Non-pigmented ciliary epithelial cell (primary cell): ENCODE data around the gene CD81.
"Not testable (repeated sequence)": the region's sequence is repeated elsewhere in the genome, so short reads cannot be mapped to it uniquely, and the experiment has no call there.

ENCODE experiments used
- DNase-seq: peaks from one replicate; pipeline ENCODE4 v3.0.0-alpha.2; 2010; ENCODE audit warnings: low read depth

Gene CD81, protein sequence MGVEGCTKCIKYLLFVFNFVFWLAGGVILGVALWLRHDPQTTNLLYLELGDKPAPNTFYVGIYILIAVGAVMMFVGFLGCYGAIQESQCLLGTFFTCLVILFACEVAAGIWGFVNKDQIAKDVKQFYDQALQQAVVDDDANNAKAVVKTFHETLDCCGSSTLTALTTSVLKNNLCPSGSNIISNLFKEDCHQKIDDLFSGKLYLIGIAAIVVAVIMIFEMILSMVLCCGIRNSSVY

DNA sequence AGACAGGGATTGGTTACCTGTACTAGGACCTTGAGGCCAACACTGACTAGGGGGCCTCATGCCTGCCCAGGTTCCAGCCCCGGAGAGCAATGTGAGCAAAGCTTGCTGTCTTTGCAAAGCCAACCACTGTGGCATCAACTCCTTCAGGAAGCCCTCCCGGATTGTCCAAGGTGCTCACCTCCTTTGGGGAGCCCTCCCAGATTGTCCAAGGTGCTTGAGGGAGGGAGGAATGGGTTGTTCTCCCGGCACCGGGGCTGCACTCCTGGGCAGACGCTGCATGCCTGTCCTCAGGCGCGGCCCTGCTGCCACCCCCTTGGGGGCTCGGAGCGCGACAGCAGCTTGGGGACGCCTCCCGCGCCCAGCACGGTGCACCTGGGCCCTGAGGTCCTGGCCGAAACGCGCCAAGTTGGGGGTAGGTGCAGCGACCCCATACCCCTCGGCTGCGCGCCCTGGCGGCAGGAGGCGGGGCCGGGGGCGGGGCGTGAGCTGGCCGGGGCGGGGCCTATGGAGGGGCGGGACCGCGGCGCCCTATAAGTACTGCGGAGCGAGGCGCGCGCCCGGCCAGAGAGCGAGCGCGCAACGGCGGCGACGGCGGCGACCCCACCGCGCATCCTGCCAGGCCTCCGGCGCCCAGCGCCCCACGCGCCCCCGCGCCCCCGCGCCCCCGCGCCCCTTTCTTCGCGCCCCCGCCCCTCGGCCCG is at the start of gene CD81:
CD81 (plus strand) TSS at position 560 of the 701 bp plus-strand sequence. CDS start 240 bp downstream, outside the sequence.
- DNase-seq = no peak

- no peak for DNase-seq
Measured at GRCh38 chr11:2328021-2328420, 49.1 kb upstream of the CD81 start.

DNA sequence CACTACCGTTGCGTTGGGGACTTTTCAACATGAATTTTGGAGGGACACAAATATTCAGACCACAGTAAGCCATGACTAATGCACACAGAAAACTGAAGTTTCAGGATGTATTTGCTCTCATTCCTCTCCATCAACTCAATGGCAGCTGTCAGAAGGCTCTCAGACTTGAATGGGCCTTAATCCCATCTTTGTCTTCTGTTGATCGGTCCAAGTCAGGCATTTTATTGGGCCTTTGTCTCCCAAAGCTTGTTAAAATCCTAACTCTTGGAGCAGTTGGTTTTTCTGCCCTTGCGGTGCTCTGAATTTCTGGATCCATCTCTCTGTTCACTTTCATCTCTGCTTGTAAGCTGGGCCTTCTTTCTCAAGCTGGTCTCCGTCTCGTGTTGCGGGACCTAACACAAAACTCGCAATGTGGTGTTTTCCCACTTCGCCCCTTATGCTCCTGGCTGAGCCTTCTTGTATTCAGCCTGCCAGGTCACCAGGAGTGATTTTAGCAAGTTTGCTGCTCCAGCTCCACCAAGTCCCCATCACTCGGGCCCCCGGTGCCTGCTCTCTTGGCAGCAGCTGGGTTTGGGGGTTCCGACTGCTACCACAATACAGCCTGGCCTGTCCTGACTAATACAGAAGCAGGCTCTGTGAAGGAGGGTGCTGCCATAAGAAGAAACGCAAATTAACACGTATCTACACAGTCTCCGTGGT is 48.3 kb upstream of the CD81 start:
- DNase-seq = no peak

- no peak for DNase-seq
Measured at GRCh38 chr11:2329551-2329950, 47.6 kb upstream of the CD81 start.

GRCh38 chr11:2330696-2331095 is 46.4 kb upstream of the CD81 start:
- DNase-seq = no peak

DNA sequence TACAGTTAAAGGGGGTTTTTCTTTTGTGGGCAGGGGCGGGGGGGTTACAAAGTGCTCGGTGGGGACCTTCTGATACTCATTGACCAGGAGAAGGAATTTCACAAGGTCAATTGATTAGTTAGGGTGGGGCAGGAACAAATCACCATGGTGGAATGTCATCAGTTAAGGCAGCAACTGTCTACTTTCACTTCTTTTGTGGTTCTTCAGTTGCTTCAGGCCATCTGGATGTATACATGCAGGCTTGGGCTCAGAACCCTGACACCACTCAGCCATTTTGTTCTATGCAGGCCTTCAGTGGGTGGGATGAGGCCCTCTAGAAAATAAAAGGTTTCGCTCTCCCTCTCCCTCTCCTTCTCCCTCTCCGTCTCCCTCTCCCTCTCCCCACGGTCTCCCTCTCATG is 45.7 kb upstream of the CD81 start:
- no peak for DNase-seq

DNA sequence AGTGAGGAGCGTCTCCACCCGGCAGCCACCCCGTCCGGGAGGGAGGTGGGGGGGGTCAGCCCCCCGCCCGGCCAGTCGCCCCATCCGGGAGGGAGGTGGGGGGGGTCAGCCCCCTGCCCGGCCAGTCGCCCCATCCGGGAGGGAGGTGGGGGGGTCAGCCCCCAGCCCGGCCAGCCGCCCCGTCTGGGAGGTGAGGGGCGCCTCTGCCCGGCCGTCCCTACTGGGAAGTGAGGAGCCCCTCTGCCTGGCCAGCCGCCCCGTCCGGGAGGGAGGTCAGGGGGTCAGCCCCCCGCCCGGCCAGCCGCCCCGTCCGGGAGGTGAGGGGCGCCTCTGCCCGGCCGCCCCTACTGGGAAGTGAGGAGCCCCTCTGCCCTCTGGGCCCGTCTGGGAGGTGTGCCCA is 44.5 kb upstream of the CD81 start:
- not testable (repeated sequence) for DNase-seq

GRCh38 chr11:2333486-2334205 is 43.5 kb upstream of the CD81 start:
- DNase-seq = not testable (repeated sequence)

- DNase-seq = not testable (repeated sequence)
Measured at GRCh38 chr11:2335286-2335685, 41.8 kb upstream of the CD81 start.

DNA sequence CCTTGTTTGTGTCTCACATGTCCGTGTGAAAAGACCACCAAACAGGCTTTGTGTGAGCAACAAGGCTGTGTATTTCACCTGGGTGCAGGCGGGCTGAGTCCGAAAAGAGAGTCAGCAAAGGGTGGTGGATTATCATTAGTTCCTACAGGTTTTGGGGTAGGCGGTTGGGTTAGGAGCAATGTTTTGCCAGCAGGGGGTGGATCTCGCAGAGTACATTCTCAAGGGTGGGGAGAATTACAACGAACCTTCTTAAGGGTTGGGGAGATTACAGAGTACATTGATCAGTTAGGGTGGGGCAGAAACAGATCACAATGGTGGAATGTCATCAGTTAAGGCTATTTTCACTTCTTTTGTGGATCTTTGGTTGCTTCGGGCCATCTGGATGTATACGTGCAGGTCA is 38.4 kb upstream of the CD81 start:
- not testable (repeated sequence) for DNase-seq

DNA sequence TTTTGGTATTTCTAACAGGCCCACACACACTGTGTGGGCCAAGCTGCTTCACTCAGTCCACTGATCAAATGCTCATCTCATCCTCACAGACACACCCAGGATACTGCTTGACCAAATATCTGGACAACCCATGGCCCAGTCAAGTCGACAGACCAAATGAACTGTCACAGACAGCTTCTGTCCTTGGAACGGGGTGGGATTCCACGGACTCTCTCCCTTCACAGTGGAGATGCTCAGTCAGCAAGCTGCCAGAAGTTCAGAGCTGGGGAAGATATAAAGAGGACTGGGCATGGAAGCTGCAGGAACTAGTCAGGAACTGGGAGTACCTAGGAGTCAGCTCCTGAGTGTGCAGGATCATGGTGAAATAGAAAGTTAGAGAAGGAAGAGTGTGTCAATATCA is 34.6 kb upstream of the CD81 start:
- DNase-seq = no peak

GRCh38 chr11:2342981-2343380 is 34.1 kb upstream of the CD81 start:
- no peak for DNase-seq

- DNase-seq = no peak
Measured at GRCh38 chr11:2343502-2343901, 33.6 kb upstream of the CD81 start.

GRCh38 chr11:2345050-2345449 is 32.1 kb upstream of the CD81 start:
- no peak for DNase-seq

DNA sequence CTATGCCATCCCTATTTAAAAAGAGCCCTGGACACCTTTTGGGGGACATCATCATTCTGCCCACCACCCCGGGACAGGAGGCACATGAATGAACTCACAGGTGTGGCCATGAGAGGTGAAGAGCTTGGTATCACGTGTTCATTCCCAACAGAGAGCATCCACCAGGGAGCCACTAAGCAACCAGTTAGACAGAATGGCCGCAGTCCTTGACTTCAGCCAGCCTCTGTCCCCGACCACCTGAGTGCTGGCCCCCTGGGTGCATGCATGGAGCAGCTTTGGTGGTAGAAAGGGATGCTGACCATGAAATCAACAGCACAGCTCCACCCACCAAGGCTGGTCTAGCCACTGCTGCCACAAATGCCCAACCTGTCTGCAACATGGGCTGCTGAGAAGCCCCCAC is 31.1 kb upstream of the CD81 start:
- DNase-seq = no peak

- no peak for DNase-seq
Measured at GRCh38 chr11:2346586-2347307, 30.4 kb upstream of the CD81 start.

DNA sequence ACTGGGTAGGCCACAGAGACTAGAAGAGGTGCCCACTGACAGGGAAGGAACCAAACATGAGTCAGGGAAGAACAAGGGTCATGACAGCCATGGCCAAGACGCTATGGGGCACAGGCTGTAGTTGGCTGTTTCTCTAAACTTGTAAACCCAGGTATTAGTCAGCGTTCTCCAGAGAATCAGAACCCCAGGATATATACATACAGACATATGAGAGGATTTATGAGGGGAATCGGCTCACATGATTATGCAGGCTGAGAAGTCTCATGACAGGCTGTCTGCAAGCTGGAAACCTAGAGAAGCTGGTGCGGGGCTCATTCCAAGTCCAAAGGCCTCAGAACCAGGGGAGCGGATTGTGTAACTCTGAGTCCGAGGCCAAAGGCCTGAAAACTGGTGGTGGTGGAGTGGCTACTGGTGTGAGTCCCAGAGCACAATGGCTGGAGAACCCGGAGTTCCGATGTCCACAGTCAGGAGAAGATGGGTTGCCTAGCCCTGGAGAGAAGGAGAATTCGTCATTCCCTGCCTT is 29.7 kb upstream of the CD81 start:
- DNase-seq = no peak

DNA sequence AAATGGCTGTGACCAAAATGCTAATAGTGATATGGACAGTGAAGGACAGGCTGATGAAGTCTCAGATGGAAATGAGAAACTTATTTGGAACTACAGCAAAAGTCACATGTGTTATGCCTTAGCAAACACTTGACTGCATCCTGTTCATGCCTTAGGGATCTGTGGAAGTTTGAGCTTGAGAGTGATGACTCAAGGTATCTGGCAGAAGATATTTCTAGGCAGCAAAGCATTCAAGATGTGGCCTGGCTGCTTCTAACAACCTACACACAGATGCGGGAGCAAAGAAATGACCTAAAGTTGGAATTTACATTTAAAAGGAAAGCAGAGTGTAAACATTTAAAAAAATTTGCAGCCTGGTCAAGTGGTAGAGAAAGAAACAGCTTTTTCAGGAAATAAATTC is 28.1 kb upstream of the CD81 start:
- no peak for DNase-seq

- DNase-seq = no peak
Measured at GRCh38 chr11:2351701-2352100, 25.4 kb upstream of the CD81 start.

GRCh38 chr11:2352420-2352819 is 24.7 kb upstream of the CD81 start:
- DNase-seq = no peak

DNA sequence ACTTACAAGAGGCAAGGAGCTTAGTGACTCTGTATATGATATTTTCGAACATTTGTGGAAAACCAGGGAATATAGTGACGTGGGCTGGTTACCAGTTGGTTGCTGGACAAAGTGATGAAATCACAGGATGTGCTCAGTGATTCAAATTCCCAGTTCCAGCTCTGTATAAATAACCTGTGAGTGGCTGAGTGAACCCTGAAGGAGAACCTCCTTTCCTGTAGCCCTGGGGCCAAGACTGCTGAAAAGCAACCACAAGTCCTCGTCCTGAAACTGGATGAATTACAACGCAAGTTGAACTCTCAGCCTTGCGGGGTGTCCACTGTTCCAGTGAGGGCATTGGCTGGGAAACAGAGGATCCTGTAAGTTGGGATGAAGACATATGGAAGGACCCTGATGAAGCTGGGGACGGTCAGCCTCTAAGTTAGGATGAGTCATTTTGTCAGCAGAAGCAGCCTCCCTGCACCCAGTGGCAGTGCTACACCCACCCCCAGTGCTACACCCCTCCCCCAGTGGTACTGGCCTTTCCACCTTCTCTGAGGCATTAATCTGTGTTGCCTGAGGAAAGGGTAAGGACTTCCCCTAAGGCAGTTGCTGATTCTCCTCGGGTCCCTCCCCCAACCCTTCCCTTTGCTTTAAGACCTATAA is 22.0 kb upstream of the CD81 start:
- DNase-seq = peak; percentile 10
